GDM1 (cell line): ENCODE measurements around the gene CUX1.
"Not testable (repeated sequence)": the region's sequence is repeated elsewhere in the genome, so short reads cannot be mapped to it uniquely, and the experiment has no call there.

Experiments used
- DNase-seq: peaks from one replicate; lab custom pipeline; 2025; lab: John Stamatoyannopoulos, UW

The CUX1 gene

DNA sequence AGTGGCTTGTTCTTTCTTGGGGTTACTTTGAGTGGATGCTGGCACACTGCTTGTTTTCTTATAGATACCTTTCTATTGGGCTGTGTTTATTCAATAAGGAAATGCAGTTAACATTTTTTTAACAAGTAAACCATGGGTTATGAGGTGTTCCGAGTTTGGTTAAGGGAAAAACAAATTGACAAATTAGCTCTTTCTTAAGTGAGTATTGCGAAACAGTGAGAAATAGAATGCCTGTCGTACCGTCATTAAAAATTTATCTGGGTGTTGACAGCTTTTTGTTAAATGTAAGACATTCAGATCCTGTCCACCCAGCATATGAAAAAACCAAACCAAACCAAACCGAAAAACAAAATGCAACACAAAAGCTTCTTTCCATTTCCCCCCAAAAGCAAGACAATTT, 6.2 kb downstream of the CUX1 start:
- DNase-seq, result no peak

DNA sequence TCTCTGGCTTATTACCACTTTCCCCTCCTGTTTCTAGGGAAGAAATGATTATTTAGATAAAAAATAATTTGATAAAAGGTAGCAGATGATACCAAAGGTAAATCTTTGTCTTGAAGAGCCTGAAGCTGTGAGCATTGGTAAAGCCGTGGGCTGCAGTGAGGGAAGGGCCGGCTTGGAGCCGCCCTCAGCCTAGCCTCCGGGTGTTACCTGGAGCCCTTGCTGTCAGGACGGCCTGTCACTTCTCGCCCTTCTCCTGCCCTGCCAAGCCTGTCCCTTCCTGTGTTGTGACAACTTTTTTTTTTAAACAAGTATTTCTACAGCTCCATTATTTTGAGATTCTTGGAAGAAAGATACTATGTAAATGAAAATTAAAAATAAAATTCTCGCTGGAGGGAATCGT, 7.0 kb downstream of the CUX1 start:
- no peak for DNase-seq

DNA sequence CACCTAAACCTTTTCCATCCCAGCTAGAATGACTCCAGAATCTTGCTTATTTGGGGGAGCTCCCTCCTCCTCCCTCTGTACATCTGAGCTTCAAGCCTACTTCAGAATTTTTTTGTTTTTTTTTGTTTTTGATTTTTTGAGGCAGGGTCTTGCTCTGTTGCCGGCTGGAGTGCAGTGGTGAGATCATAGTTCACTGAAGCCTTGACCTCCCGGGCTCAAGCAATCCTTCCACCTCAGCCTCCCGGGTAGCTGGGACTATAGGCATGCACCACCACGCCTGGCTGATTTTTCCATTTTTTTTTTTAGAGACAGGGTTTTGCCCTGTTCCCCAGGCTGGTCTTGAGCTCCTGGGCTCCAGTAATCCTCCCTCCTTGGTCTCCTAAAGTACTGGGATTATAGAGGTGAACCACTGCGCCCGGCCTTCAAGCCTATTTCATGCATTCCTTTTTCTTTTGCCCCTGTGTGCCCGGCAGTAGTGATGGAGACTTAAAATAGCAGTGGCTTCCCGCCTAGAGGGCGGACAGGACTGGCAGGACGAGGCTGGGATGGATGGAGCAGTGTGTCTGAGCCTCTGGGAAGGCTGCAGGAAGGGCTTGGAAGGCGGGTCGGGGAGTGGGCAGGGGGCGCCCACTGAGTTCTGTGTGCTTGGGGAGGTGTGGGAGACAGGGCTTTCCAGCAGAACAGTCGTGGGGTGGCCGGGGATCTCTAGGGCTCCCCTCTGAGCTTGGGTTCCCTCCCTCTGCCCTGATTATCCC, 8.8 kb downstream of the CUX1 start:
- DNase-seq, result no peak

DNA sequence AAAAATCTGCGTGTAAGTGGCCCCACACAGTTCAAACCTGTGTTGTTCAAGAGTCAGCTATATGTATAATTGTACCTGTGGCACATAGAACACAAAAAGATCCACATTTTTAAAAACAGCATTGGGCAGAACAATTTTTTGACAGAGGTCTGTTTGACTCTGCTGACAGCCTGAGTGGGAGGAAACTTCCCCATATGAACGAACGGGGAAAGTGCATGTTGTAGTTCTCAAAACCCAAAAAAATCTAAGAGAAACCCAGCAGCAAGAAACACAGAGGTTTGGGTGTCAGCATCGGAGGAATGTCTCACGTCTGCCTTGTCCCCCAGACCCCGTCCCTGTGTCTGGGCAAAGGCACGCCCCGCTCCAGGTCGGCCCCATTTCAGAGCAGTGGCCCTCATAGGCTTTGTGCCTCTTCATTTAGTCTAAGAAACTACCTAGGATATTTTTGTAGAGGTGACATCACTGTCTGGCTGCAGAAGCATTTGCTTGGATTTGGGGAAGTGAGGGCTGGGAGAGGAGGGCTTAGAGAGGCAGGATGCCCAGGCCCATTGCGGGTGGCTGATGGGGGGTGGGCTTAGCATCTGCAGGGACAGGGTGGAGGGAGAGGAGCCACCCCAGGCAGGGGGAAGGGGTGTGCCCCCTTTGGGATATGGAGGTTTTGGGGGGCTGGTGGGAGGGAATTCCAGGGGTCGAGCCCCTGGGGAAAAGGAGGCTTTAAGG, 11.0 kb downstream of the CUX1 start:
- no peak for DNase-seq

DNA sequence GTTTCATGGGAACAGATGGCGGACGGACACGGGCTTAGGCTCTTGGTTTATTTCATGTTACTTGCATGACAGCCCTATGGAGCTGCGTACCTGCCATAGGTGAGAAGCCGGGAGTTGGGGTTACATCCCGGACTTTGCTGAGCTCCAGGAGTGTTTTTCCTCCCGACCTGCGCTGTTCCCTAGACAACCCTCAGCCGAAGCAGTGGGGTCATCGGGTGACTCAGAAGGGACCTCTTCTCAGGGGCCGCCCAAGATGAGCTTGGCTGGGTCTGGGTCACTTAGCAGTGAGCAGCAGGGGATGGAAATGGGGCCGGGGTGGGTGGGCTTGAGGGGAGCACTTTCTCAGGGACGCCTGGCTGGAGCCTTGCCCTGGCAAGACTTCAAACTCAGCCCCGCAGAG, 11.9 kb downstream of the CUX1 start:
- no peak for DNase-seq

DNA sequence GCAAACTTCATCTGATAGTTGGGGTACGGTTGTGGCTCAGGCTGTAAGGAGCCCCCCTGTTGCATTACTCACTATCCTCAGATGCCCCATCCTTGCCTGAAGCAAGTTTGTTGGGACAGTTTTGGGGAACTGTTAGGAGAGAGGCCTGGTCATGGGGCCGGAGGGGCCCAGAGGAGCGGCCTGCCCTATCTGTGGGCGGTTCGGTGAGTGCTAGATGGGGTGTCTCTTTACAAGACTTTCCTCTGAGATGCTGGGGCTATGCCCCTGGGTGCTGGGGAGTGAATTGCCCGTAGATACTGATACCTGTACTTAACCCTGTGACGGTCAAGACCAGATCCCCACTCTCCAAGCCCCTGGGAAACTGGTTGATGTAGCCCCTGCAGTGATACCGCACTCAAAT, 12.4 kb downstream of the CUX1 start:
- DNase-seq, result no peak

DNA sequence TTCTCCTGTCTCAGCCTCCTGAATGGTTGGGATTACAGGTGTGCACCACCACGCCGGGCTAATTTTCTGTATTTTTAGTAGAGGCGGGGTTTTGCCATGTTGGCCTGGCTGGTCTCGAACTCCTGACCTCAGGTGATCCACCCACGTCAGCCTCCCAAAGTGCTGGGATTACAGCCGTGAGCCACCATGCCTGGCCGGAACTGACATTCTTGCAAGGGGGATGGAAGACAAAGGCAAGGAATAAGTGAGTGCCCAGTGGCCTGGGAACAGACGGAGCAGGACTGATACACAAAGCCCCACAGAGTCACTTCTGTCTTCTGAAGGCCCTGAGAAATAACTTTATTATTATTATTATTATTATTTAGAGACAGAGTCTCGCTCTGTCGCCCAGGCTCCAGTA, 14.0 kb downstream of the CUX1 start:
- not testable (repeated sequence) for DNase-seq

DNA sequence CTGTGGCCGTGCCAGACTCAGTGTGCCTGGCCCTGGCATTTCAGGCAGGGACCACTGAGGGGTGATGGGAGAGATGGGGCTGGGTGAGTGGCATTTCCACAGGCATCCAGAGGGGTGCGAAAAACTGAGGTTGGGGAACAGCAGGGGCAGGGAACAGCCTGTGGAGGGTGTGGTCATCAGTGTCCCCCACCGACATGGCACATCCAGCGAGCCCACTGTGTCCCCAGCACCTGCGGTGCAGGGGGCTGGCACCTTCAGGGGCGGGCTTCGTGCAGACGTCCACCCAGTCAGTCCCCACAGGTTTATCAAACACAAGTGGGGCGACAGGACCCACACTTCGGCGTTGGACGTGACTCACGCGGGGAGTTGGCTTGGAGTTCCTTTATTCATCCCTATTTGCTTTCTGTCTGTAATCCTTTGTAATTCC, 14.8 kb downstream of the CUX1 start:
- DNase-seq, result no peak

DNA sequence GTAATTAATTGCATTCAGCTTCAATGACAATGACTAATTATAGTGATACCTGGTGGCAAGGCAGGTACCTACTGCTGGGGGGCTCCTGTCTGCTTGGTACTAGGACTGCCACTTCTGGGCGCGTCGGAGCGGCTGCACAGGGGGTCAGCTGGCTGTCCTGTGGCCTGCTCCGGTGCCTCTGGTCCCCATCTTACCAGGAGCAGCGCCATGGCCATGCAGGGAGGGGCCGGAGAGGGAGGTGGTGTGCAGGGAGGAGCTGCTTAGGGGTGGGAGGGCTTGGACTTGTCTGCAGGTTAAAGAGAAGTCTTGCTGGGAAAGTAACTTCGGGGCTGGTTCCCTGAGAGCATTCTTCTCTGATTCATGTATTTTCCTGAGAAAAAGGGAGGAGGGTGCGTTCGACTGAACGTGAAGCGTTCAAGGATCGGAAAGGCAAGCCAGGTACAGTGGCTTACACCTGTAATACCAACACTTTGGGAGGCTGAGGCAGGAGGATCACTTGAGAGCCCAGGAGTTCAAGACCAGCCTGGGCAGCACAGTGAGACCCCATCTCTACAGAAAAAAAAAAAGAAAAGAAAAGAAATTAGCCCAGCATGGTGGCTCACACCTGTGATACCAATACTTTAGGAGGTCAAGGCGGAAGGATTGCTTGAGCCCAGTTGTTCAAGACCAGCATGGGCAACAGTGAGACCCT, 15.4 kb downstream of the CUX1 start:
- DNase-seq, result no peak

DNA sequence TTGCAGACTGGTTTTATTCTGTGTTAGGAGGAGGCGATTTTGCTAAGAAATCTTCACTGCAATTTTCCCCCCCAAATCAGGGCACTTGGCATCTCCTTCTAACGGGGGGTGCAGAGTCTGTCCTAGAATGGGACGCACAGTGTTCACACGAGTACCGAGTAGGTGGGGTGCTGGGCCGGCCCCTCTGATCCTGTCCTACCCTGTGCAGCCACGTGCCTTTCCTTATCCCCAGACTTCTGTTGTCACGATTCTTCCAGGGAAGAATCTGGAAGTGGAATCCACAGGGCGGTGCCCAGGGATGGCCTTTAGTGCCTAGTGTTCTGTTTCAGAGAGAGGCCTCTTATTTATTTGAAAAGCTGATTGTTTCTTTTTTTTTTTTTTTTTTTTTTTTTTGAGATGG, 16.4 kb downstream of the CUX1 start:
- DNase-seq, result no peak

DNA sequence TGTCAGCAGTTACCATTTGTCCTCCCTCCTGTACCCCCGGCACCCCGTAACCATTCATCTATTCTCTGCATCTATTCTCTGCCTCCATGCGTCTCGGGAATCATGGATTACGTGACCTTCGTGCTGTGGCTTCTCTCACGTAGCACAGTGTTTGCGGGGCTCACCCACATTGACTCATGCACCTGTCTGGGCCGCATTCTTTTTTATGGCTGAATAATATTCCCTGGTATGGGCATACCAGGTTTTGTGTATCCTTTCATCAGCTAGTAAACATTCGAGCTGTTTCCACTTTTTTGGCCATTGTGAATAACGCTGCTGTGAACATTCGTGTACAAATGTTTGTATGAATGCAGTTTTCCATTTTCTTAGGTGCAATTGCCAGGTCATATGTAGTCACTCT, 17.7 kb downstream of the CUX1 start:
- DNase-seq, result no peak

DNA sequence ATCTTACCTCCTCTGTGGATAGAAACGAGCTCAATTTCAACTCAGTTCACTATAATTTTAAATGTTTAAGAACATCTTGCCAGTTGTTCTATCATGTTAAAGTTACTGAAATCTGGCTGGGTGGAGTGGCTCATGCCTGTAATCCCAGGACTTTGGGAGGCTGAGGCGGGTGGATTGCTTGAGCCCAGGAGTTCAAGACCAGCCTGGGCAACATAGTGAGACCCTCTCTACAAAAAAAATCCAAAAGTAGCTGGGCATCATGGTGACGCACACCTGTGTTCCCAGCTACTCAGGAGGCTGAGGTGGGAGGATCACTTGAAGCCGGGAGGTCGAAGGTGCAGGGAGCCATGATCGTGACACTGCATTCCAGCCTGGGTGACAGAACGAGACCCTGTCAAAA, 20.0 kb downstream of the CUX1 start:
- DNase-seq, result not testable (repeated sequence)

DNA sequence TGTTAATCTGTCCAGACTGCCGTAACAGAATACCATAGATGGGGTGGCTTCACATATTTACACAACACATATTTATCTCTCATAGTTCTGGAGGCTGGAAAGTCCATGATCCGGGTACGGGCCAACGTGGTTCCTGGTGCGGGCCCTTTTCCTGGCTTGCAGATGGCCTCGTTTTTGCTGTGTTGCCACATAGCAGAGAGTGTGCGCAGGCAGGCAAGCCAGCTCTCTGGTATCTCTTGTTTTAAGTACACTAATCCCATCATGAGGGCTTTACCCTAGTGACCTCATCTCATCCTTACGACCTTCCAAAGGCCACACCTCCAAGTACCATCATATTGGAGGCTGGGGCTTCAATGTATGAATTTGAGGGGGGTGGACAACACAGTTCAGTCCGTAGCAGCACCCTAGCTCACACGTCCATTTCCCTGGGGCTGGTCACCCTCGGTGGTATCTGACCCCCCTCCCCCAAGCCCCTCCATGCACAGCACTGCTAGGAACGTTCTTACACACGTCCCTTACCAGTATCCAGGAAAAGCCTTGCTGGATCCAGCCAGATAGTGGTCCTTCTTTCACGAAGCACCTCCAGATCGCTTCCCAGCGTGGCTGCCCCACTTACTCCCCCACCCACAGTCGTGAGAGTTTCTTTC, 21.5 kb downstream of the CUX1 start:
- no peak for DNase-seq

DNA sequence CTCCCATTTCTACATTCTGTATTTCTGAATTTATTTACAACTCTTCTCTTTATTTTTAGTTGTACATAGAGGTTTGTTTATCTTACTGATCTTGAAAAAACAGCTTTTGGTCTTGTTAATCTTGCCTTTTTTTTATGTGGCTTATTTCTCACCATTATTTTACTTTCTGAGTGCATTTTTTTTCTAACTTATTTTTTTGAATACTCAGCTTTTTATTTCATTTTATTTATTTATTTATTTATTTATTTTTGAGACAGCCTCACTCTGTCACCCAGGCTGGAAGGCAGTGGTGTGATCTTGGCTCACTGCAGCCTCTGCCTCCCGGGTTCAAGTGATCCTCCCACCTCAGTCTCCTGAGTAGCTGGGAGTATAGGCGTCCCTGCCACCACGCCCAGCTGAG, 23.9 kb downstream of the CUX1 start:
- no peak for DNase-seq

DNA sequence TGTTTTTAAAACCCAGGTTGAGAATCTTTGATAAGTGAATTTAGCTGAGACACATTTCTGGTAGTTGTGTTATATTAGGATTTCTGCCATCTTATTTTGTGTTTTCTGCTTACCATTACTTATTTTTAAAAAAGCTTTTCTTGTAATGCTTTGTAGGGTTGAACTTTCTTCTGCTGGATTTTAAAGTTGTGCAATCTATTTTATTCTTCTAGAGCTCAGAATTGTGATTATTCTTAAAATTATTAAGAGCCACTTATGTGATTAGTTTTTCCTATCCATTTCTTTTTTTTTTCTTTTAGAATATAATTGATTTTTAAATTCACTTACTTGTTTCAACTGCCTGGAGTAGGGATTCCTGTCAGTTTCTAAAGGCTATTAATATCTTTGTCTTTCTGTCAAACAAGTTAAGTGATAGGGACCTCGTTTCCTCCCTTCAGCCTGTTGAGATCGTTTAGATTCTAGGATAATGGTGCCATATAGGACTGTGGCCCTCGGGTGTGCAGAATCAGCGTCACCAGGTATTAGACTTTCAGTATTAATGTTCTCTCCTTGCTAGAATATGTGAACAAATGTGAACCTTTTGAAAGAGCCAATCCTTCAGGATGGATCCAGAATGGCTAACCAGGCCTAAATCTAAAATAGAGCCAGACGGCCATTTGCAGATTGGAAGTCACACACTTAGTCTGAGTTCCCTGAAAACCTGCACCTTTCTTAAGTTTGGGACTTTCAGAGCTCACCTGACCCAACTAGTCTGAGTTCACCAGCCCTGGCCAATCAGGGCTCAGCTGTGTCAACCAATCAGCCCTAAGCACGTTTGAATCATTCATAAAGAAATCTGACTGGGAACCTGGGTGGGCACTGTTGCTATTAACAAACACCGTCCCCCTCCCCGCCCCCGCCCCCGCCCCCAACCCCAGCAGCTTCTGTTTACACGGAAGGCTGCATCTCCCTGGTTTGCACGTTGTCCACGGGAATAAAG, 26.2 kb downstream of the CUX1 start:
- no peak for DNase-seq

DNA sequence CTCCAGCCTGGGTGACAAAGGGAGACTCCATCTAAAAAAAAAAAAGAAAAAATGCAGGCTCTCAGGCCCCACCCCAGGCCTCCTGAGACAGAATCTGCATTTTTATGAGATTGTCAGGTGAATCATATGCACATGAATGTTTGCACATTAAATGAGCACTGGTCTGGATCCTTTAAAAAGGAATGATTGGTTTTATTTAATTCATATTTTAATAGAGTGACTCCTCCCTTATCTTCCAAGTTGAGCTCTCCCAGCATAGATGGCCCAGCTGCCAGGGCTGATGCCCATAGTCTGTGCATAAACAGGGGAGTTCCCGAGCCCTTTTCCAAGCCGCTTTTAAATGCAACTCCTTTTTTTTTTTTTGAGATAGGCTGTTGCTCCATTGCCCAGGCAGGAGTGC, 28.5 kb downstream of the CUX1 start:
- no peak for DNase-seq

DNA sequence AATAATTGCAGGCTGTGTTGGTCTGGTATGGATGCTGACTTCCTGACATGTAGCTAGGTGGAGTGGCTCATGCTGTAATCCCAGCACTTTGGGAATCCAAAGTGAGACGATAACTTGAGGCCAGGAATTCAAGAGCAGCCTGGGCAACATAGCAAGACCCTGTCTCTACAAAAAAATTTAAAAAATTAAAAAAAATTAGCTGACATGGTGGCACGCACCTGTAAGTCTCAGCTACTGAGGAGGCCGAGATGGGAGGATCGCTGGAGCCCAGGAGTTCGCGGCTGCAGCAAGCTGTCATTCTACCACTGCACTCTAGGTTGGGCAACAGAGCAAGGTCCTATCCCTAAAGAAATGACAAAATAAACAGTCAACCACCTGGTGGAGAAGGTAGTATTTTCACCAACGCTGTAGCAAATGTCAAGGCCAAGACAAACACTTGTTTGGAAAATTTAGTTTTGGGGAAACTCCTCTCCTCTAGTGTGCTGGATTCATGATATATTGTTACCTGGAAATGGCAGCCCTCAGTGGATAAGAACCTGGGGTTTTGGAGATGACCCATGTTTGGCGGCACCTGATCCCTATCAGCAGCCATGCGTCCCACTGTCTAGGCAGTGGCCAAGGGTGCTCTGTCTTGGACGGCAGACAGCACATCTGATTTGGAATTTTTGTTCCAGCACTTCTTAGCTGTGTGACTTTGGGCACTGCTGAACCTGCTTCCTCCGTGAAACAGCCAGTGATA, 29.5 kb downstream of the CUX1 start:
- no peak for DNase-seq

DNA sequence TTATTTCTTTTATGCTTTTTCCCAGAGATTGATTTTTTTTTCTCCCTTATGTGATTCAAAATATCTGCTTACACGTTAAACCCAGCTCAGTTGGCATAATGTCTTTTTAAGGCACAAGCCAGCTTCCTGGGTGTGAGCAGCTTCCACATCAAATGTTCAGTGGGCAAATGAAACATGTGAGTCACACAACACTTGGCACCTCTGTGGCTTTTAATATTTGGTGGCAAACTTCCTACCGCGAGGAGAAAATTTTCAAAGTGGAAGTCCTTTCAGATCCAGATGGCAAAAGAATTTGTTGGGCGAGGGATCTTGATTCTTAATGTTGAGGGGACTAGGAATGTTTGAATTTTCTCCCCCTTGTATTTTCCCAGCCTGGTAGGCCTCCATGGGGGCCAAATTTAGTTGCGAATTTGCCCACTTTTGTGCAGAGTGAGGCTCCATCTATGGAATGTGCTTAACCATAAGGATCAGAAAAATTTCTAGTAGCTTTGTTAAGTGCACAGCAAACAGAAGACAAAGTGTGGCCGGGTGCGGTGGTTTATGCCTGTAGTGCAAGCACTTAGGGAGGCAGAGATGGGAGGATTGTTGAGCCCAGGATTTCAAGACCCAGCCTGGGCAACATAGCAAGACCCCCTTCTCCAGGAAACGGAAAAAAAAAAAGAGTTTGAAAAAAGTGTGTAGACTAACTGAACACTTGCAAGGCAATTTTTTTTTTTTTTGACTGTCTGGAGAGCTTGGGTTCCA, 31.0 kb downstream of the CUX1 start:
- no peak for DNase-seq

DNA sequence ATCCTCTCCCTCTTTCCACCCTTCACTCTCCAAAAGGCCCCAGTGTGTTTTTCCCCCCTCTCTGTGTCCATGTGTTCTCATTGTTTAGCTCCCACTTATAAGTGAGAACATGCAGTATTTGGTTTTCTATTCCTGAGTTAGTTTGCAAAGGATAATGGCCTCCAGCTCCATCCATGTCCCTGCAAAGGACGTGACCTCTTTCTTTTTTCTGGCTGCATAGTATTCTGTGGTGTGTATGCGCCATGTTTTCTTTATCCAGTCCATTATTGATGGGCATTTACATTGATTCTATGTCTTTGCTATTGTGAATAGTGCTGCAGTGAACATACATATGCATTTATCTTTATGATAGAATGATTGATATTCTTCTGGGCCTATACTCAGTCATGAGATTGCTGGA, 31.9 kb downstream of the CUX1 start:
- DNase-seq, result not testable (repeated sequence)

DNA sequence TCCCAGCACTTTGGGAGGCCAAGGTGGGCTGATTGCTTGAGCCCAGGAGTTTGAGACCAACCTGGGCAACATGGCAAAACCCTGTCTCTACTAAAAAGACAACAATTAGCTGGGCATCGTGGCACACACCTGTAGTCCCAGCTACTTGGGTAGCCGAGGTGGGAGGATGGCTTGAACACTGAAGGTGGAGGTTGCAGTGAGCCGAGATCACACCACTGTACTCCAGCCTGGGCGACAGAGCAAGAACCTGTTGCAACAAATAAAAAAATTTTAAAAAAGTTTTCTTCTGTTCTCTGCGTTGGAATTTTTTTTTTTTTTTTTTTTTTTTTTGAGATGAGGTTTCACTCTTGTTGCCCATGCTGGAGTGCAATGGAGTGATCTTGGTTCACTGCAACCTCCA, 34.9 kb downstream of the CUX1 start:
- not testable (repeated sequence) for DNase-seq
